ENCODE measurements around the gene PPP2R2D. TPM values are rescaled to one million over a fixed set of nuclear protein-coding genes. Genes with fewer than 3 reads are reported as not detected.

PPP2R2D gene
- total and polyA plus RNA-seq, 9 donors = 25.2 to 33.2 (median 28.4) TPM

- peaks cover 46% of the 10 kb centered on the region for H3K27me3 ChIP-seq (ENCODE audit: control insufficient read depth, insufficient read depth, low read length)
- no peak overlapping the region for H3K27ac ChIP-seq (ENCODE audit: low read length)
- H3K4me3 ChIP-seq (ENCODE audit: low read length) = no peak overlapping the region
- no peaks in the 10 kb centered on the region for H3K36me3 ChIP-seq (ENCODE audit: control insufficient read depth, insufficient read depth, low read length)
- WGBS (ENCODE audit: insufficient coverage) = no CpG with 5 or more reads among the region's 8 CpGs
- no peak for DNase-seq
- peaks cover 18% of the 10 kb centered on the region for H3K4me1 ChIP-seq (ENCODE audit: control insufficient read depth, insufficient read depth, low read length)
- no peaks in the 10 kb centered on the region for H3K9me3 ChIP-seq (replicated peaks; ENCODE audit: control insufficient read depth, low read depth, low read length)
These were observed 2.7 kb upstream of the PPP2R2D start for GRCh38 chr10:131898061-131898460.

- no peaks in the 10 kb centered on the region for H3K9me3 ChIP-seq (replicated peaks; ENCODE audit: control insufficient read depth, low read depth, low read length)
- H3K27ac ChIP-seq (ENCODE audit: low read length) = no peak overlapping the region
- peaks cover 40% of the 10 kb centered on the region for H3K27me3 ChIP-seq (ENCODE audit: control insufficient read depth, insufficient read depth, low read length)
- DNase-seq = no peak
- peaks cover 18% of the 10 kb centered on the region for H3K4me1 ChIP-seq (ENCODE audit: control insufficient read depth, insufficient read depth, low read length)
- H3K36me3 ChIP-seq (ENCODE audit: control insufficient read depth, insufficient read depth, low read length) = no peaks in the 10 kb centered on the region
- H3K4me3 ChIP-seq (ENCODE audit: low read length) = no peak overlapping the region
- 41% methylated on average over 5 of the region's 5 CpGs for WGBS (ENCODE audit: insufficient coverage)
These were observed 2.1 kb upstream of the PPP2R2D start for GRCh38 chr10:131898713-131899112.

- Histone ChIP-seq H3K36me3 (ENCODE audit: control insufficient read depth, insufficient read depth, low read length) (no peaks in the 10 kb centered on the region), H3K9me3 (replicated peaks; ENCODE audit: control insufficient read depth, low read depth, low read length) (no peaks in the 10 kb centered on the region), H3K27ac (ENCODE audit: low read length) (no peak overlapping the region), H3K4me3 (ENCODE audit: low read length) (no peak overlapping the region), H3K27me3 (ENCODE audit: control insufficient read depth, insufficient read depth, low read length) (peaks cover 37% of the 10 kb centered on the region), H3K4me1 (ENCODE audit: control insufficient read depth, insufficient read depth, low read length) (peaks cover 18% of the 10 kb centered on the region)
- 44% methylated on average over 8 of the region's 8 CpGs for WGBS (ENCODE audit: insufficient coverage)
- no peak for DNase-seq
These were observed 1.6 kb upstream of the PPP2R2D start for GRCh38 chr10:131899116-131899690.

DNA sequence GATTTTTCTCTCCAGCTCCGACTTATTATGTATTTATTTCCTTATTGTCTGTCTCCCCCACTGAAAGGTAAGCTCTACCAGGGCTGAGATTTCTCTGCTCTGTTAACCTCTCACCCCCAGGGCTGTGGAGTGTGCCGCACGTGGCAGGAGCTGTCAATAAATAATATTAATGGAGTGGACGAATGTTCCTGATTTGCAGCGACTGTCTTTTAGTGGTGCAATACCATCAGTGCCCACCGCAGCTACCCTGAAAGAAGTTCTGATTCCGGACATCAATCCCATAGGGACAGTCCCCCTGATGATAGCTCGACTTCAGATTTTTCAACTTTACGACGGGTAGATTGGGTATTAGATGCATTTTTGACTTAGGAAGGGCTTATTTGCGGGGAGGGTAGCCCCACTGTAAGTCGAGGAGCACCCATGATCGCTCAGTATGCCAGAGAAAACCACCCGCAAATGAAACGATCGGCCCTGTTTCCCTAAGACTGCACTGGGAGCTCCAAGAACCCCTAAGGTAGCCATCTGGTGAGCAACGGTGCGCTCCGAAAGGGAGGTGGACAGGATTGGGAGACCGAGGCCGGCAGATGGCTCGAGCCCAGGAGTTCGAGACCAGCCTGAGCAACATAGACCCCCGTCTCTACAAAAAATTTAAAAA lies 986 bp upstream of the PPP2R2D start:
- Histone ChIP-seq H3K36me3 (ENCODE audit: control insufficient read depth, insufficient read depth, low read length) (no peaks in the 10 kb centered on the region), H3K27ac (ENCODE audit: low read length) (no peak overlapping the region), H3K4me1 (ENCODE audit: control insufficient read depth, insufficient read depth, low read length) (peaks cover 18% of the 10 kb centered on the region), H3K9me3 (replicated peaks; ENCODE audit: control insufficient read depth, low read depth, low read length) (no peaks in the 10 kb centered on the region), H3K27me3 (ENCODE audit: control insufficient read depth, insufficient read depth, low read length) (peaks cover 37% of the 10 kb centered on the region), H3K4me3 (ENCODE audit: low read length) (peak overlapping the region; percentile 72)
- no peak for DNase-seq
- WGBS (ENCODE audit: insufficient coverage) = 16% methylated on average over 16 of the region's 24 CpGs

GRCh38 chr10:131901181-131901829 lies 497 bp downstream of the PPP2R2D start:
- WGBS (ENCODE audit: insufficient coverage) = under 1% methylated on average over 79 of the region's 83 CpGs
- peaks cover 18% of the 10 kb centered on the region for H3K4me1 ChIP-seq (ENCODE audit: control insufficient read depth, insufficient read depth, low read length)

GRCh38 chr10:131902211-131902610 lies 1.4 kb downstream of the PPP2R2D start:
- Histone ChIP-seq H3K27ac (ENCODE audit: low read length) (peak overlapping the region; percentile 66), H3K9me3 (replicated peaks; ENCODE audit: control insufficient read depth, low read depth, low read length) (no peaks in the 10 kb centered on the region), H3K4me1 (ENCODE audit: control insufficient read depth, insufficient read depth, low read length) (peaks cover 18% of the 10 kb centered on the region), H3K36me3 (ENCODE audit: control insufficient read depth, insufficient read depth, low read length) (no peaks in the 10 kb centered on the region), H3K4me3 (ENCODE audit: low read length) (peak overlapping the region; percentile 63), H3K27me3 (ENCODE audit: control insufficient read depth, insufficient read depth, low read length) (peaks cover 25% of the 10 kb centered on the region)
- DNase-seq = no peak
- 17% methylated on average over 3 of the region's 5 CpGs for WGBS (ENCODE audit: insufficient coverage)

More at GRCh38 chr10:131901181-131901829, 497 bp downstream of the PPP2R2D start:
- Histone ChIP-seq H3K4me3 (ENCODE audit: low read length) (peak overlapping the region; percentile 63), H3K27ac (ENCODE audit: low read length) (peak overlapping the region; percentile 66), H3K36me3 (ENCODE audit: control insufficient read depth, insufficient read depth, low read length) (no peaks in the 10 kb centered on the region), H3K9me3 (replicated peaks; ENCODE audit: control insufficient read depth, low read depth, low read length) (no peaks in the 10 kb centered on the region), H3K27me3 (ENCODE audit: control insufficient read depth, insufficient read depth, low read length) (peaks cover 29% of the 10 kb centered on the region)
- peak; percentile 52 for DNase-seq

DNA sequence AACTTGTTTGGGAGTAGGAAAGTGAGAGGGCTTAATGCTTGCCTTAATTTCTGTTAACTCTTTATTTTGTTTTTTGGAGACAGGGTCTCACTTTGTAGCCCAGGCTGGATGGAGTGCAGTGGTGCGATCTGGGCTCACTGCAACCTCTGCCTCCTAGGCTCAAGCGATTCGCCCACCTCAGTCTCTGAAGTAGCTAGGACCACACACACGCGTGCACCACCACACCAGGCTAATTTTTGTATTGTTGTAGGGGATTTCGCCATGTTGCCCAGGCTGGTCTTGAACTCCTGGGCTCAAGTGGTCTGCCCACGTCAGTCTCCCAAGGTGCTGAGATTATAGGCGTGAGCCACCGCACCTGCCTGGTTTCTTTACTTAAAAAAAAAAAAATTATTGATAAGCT lies 1.9 kb downstream of the PPP2R2D start:
- peaks cover 21% of the 10 kb centered on the region for H3K27me3 ChIP-seq (ENCODE audit: control insufficient read depth, insufficient read depth, low read length)
- H3K27ac ChIP-seq (ENCODE audit: low read length) = no peak overlapping the region
- DNase-seq = no peak
- H3K4me3 ChIP-seq (ENCODE audit: low read length) = no peak overlapping the region
- no peaks in the 10 kb centered on the region for H3K9me3 ChIP-seq (replicated peaks; ENCODE audit: control insufficient read depth, low read depth, low read length)
- H3K4me1 ChIP-seq (ENCODE audit: control insufficient read depth, insufficient read depth, low read length) = peaks cover 18% of the 10 kb centered on the region
- H3K36me3 ChIP-seq (ENCODE audit: control insufficient read depth, insufficient read depth, low read length) = no peaks in the 10 kb centered on the region
- no CpG with 5 or more reads among the region's 9 CpGs for WGBS (ENCODE audit: insufficient coverage)

GRCh38 chr10:131905267-131905571 lies 4.4 kb downstream of the PPP2R2D start:
- peaks cover 11% of the 10 kb centered on the region for H3K4me1 ChIP-seq (ENCODE audit: control insufficient read depth, insufficient read depth, low read length)
- no peak for DNase-seq
- no peak overlapping the region for H3K4me3 ChIP-seq (ENCODE audit: low read length)
- H3K27me3 ChIP-seq (ENCODE audit: control insufficient read depth, insufficient read depth, low read length) = no peaks in the 10 kb centered on the region
- 100% methylated on average over 1 of the region's 5 CpGs for WGBS (ENCODE audit: insufficient coverage)
- H3K36me3 ChIP-seq (ENCODE audit: control insufficient read depth, insufficient read depth, low read length) = peaks cover 14% of the 10 kb centered on the region
- H3K27ac ChIP-seq (ENCODE audit: low read length) = no peak overlapping the region
- H3K9me3 ChIP-seq (replicated peaks; ENCODE audit: control insufficient read depth, low read depth, low read length) = no peaks in the 10 kb centered on the region

- Histone ChIP-seq H3K9me3 (replicated peaks; ENCODE audit: control insufficient read depth, low read depth, low read length) (no peaks in the 10 kb centered on the region), H3K27ac (ENCODE audit: low read length) (no peak overlapping the region), H3K36me3 (ENCODE audit: control insufficient read depth, insufficient read depth, low read length) (peaks cover 14% of the 10 kb centered on the region), H3K4me1 (ENCODE audit: control insufficient read depth, insufficient read depth, low read length) (peaks cover 10% of the 10 kb centered on the region), H3K27me3 (ENCODE audit: control insufficient read depth, insufficient read depth, low read length) (no peaks in the 10 kb centered on the region), H3K4me3 (ENCODE audit: low read length) (no peak overlapping the region)
- 85% methylated on average over 14 of the region's 17 CpGs for WGBS (ENCODE audit: insufficient coverage)
- DNase-seq = no peak
These were observed 4.9 kb downstream of the PPP2R2D start for GRCh38 chr10:131905603-131906268.

- DNase-seq = no peak
- Histone ChIP-seq H3K9me3 (replicated peaks; ENCODE audit: control insufficient read depth, low read depth, low read length) (no peaks in the 10 kb centered on the region), H3K36me3 (ENCODE audit: control insufficient read depth, insufficient read depth, low read length) (peaks cover 14% of the 10 kb centered on the region), H3K4me1 (ENCODE audit: control insufficient read depth, insufficient read depth, low read length) (peaks cover 14% of the 10 kb centered on the region), H3K27ac (ENCODE audit: low read length) (no peak overlapping the region), H3K27me3 (ENCODE audit: control insufficient read depth, insufficient read depth, low read length) (no peaks in the 10 kb centered on the region), H3K4me3 (ENCODE audit: low read length) (no peak overlapping the region)
- 100% methylated on average over 1 of the region's 1 CpG for WGBS (ENCODE audit: insufficient coverage)
These were observed 5.4 kb downstream of the PPP2R2D start for GRCh38 chr10:131906269-131906639.
